CD4-positive, alpha-beta T cell (primary cell): Measurements from ENCODE around the gene MUC20. TPM values are rescaled to one million over a fixed set of nuclear protein-coding genes. Genes with fewer than 3 reads are reported as not detected.
"Not testable (repeated sequence)": the region's sequence is repeated elsewhere in the genome, so short reads cannot be mapped to it uniquely, and the experiment has no call there.

Experiments used
- ATAC-seq: fragments of 200-7000 bp; cut with Tn5 transposase; one replicate; pipeline ENCODE4 v1.10.0; 2022; ENCODE audit warnings: mild to moderate bottlenecking; ENCODE audit not compliant: poor library complexity
- CTCF ChIA-PET: fragments of 350-600 bp; sonication (Branson Sonifier 250); formaldehyde crosslinking; loops from one replicate; lab custom pipeline; 2021; ENCODE audit warnings: antibody characterized with exemption, inconsistent platforms; lab: Charles Lee
- POLR2A ChIA-PET: fragments of 350-600 bp; sonication (Branson Sonifier 250); formaldehyde crosslinking; loops from one replicate; lab custom pipeline; 2021; ENCODE audit warnings: antibody characterized with exemption, inconsistent platforms; lab: Charles Lee
- DNase-seq, 14 experiments: peaks; one replicate each; pipeline ENCODE4 v3.0.0-alpha.2; 2013 to 2020; ENCODE audit warnings: mixed read lengths in 2 of 14
- H3K27ac ChIP-seq, 2 donors: one replicate each; pipeline versions ENCODE4 v1.5.1 to v1.7.0; 2013; ENCODE audit warnings: low read length in 2 of 2, low read depth in 1 of 2, mild to moderate bottlenecking in 1 of 2
- H3K27me3 ChIP-seq, 2 experiments: 1 replicate in 1 of 2; 2 replicates in 1 of 2; pipeline versions ENCODE4 v1.6.1 to v1.7.0; 2013; ENCODE audit warnings: low read length in 2 of 2, control low read depth in 1 of 2, mild to moderate bottlenecking in 1 of 2, moderate library complexity in 1 of 2; ENCODE audit not compliant: insufficient read depth in 2 of 2, control insufficient read depth in 1 of 2
- H3K36me3 ChIP-seq: one replicate; pipeline ENCODE4 v1.6.1; 2013; ENCODE audit warnings: low read length, control low read depth; ENCODE audit not compliant: insufficient read depth
- H3K4me1 ChIP-seq: one replicate; pipeline ENCODE4 v1.6.1; 2013; ENCODE audit warnings: low read length, control low read depth; ENCODE audit not compliant: insufficient read depth
- H3K4me3 ChIP-seq: one replicate; pipeline ENCODE4 v1.5.1; 2013; ENCODE audit warnings: mild to moderate bottlenecking, low read length, moderate library complexity
- H3K9me3 ChIP-seq, 2 experiments: 1 replicate in 1 of 2; 2 replicates in 1 of 2; pipeline versions ENCODE4 v1.6.1 to v1.7.0; 2013; ENCODE audit warnings: low read length in 2 of 2, mild to moderate bottlenecking in 2 of 2, control low read depth in 1 of 2, moderate library complexity in 1 of 2; ENCODE audit not compliant: control insufficient read depth in 1 of 2, insufficient read depth in 1 of 2
- H3K27ac Mint-ChIP-seq: one replicate; pipeline ENCODE4 v1.8.0; 2020; ENCODE audit warnings: mixed read lengths
- H3K27me3 Mint-ChIP-seq: one replicate; pipeline ENCODE4 v1.8.0; 2021; ENCODE audit warnings: mixed read lengths
- H3K36me3 Mint-ChIP-seq: one replicate; pipeline ENCODE4 v1.8.0; 2021; ENCODE audit warnings: low read depth, mixed read lengths
- H3K4me1 Mint-ChIP-seq: one replicate; pipeline ENCODE4 v1.8.0; 2021; ENCODE audit warnings: low read depth, mixed read lengths
- H3K4me3 Mint-ChIP-seq: one replicate; pipeline ENCODE4 v1.8.0; 2020; ENCODE audit warnings: mild to moderate bottlenecking, mixed read lengths
- H3K9me3 Mint-ChIP-seq: one replicate; pipeline ENCODE4 v1.8.0; 2020; ENCODE audit warnings: mixed read lengths
- intact Hi-C, 2 experiments: fragments of 100-400 bp; cut with DNase I in 1 of 2; cut with micrococcal nuclease in 1 of 2; formaldehyde crosslinking; loops; one replicate each; pipeline versions ENCODE4 v1.15.1 to v1.9.0; 2023 to 2025; cut with DNase I, micrococcal nuclease
- total RNA-seq, 174 experiments: library from RNA in 2 of 174; stranded (reverse) in 2 of 174; gene quantifications; one replicate each; pipeline ENCODE4 v1.2.3 and lab custom pipeline; 2021 to 2026
- TF ChIP-seq, protein P1 (sequence below): fragments of 200-600 bp; IDR thresholded peaks from one replicate; pipeline ENCODE4 v1.8.0; 2022; ENCODE audit warnings: antibody characterized with exemption, mild to moderate bottlenecking

Gene MUC20
- total RNA-seq, 2 experiments from 2014 or later = 3.9 to 4.1 TPM

DNA sequence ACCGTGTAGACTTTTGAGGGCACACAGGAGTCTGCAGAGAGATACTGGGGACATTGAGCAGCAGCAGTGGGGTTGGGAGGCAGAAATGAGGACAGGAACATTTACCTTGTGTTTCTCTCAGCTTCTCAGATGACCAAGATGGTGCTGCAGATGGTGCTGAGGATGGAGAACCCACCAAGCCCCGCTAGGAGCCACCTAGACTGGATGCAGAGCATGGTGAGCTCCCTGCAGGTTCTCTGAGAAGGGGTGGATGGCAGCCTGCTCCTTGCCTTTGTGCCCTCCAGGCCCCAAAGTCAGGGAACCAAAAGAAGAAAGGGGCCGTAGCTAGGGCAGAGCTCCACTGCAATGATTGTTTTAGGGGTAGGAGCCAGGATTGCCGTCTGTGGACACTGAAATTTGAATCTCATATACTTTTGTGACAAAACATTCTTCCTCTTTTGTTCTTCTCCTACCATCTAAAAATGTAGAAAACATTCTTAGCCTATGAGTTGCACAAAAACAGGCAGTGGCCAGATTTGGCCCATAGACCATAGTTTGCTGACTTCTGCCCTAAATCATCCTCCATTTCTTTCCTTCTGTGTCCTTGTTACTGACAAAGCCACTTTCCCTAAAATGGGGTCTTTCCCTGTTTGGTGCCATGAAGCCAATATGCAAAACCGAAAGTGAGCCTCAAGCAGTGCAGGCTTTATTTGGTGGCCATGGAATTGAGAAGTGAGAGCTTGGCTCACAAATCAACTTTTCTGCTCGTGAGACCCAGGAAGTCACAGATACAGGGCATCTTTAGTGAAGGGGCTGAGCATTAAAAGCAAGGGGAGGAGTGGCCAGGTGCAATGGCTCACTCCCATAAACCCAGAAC is 11.9 kb upstream of the MUC20 start:
- Mint-ChIP-seq H3K27ac (no peak overlapping the region), H3K9me3 (no peaks in the 10 kb centered on the region), H3K4me1 (no peaks in the 10 kb centered on the region), H3K4me3 (no peak overlapping the region), H3K27me3 (no peaks in the 10 kb centered on the region), H3K36me3 (peaks cover 40% of the 10 kb centered on the region)
- POLR2A ChIA-PET = no interaction called here
- Histone ChIP-seq H3K9me3 (no peaks in the 10 kb centered on the region), H3K36me3 (peaks cover 19% of the 10 kb centered on the region), H3K27me3 (no peaks in the 10 kb centered on the region), H3K27ac (no peak overlapping the region), H3K4me1 (no peaks in the 10 kb centered on the region), H3K4me3 (no peak overlapping the region)
- intact Hi-C loops = no loop called here
- TF ChIP-seq, protein P1, sequence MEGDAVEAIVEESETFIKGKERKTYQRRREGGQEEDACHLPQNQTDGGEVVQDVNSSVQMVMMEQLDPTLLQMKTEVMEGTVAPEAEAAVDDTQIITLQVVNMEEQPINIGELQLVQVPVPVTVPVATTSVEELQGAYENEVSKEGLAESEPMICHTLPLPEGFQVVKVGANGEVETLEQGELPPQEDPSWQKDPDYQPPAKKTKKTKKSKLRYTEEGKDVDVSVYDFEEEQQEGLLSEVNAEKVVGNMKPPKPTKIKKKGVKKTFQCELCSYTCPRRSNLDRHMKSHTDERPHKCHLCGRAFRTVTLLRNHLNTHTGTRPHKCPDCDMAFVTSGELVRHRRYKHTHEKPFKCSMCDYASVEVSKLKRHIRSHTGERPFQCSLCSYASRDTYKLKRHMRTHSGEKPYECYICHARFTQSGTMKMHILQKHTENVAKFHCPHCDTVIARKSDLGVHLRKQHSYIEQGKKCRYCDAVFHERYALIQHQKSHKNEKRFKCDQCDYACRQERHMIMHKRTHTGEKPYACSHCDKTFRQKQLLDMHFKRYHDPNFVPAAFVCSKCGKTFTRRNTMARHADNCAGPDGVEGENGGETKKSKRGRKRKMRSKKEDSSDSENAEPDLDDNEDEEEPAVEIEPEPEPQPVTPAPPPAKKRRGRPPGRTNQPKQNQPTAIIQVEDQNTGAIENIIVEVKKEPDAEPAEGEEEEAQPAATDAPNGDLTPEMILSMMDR = no peak
- CTCF ChIA-PET = interaction anchor here (0.9 kb wide), 1 partner anchor 142 kb away, joined by 3 read pairs; no protein-coding TSS in a partner anchor
- ATAC-seq (no peak), DNase-seq (no peak)

DNA sequence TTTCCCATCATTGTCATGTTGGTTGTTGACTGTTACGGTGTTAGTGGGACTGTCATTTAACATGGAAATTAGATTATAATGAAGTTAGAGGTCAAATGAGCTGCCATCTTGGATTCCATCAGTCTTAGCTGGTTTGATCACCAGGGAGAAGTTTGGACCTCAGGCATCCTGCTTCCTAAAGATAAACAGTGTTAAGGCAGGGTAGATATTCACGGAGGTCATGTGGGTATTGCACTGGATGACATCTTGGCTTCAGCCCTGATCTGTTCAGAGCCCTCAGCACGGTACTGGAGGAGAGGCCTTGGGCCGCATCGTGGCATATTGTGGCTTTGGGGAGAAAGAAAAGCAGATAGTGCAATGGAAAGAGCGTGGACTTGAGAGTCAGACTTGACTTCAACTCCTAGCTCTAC is 11.1 kb upstream of the MUC20 start:
- intact Hi-C loops = no loop called here

DNA sequence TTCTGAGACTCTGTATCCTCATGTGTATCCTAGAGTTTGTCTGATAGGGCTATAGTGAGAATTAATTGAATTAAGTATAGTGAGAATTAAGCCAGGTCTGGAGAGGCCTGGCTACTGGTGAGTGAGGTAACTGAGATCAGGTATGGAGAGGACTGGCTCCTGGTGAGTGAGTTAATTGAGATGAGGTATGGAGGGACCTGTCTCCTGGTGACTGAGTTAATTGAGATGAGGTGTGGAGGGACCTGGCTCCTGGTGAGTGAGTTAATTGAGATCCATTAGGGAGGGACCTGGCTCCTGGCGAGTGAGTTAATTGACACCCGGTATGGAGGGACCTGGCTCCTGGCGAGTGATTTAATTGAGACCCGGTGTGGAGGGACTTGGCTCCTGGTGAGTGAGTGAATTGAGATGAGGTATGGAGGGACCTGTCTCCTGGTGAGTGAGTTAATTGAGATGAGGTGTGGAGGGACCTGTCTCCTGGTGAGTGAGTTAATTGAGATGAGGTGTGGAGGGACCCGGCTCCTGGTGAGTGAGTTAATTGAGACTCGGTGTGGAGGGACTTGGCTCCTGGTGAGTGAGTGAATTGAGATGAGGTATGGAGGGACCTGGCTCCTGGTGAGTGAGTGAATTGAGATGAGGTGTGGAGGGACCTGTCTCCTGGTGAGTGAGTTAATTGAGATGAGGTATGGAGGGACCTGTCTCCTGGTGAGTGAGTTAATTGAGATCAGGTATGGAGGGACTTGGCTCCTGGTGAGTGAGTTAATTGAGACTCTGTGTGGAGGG is 10.5 kb upstream of the MUC20 start:
- POLR2A ChIA-PET = not testable (repeated sequence)

More for the DNA sequence above, 11.1 kb upstream of the MUC20 start:
- Mint-ChIP-seq H3K4me1 (no peaks in the 10 kb centered on the region), H3K27ac (no peak overlapping the region), H3K9me3 (no peaks in the 10 kb centered on the region), H3K4me3 (no peak overlapping the region), H3K27me3 (no peaks in the 10 kb centered on the region), H3K36me3 (peaks cover 46% of the 10 kb centered on the region)
- Histone ChIP-seq H3K9me3 (no peaks in the 10 kb centered on the region), H3K4me1 (no peaks in the 10 kb centered on the region), H3K4me3 (no peak overlapping the region), H3K27ac (no peak overlapping the region), H3K36me3 (peaks cover 23% of the 10 kb centered on the region), H3K27me3 (no peaks in the 10 kb centered on the region)
- ChIA-PET POLR2A (no interaction called here), CTCF (no interaction called here)
- no peak for DNase-seq
- TF ChIP-seq, protein P1 = no peak
- no peak for ATAC-seq

DNA sequence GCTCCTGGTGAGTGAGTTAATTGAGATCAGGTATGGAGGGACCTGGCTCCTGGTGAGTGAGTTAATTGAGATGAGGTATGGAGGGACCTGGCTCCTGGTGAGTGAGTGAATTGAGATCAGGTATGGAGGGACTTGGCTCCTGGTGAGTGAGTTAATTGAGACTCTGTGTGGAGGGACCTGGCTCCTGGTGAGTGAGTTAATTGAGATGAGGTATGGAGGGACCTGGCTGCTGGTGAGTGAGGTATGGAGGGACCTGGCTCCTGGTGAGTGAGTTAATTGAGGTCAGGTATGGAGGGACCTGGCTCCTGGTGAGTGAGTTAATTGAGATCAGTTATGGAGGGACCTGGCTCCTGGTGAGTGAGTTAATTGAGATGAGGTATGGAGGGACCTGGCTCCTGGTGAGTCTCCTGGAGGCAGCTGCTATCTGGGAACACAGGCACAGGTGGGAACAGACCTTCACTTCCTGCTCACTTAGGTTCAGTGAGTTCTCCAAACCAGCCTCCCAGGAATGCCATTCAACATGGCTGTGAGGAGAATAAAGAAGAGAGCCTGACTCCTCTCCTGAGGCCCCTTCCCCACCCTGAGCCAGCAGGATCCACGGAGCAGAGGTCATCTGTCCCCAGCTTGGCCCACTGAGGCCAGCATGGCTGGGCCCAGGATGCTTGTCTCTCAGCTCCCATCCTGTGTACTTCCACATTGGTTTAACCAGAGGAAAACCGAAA is 9.5 kb upstream of the MUC20 start:
- H3K27ac ChIP-seq, H3K4me3 Mint-ChIP-seq, H3K9me3 Mint-ChIP-seq, H3K4me3 ChIP-seq, intact Hi-C loops, DNase-seq, H3K27ac Mint-ChIP-seq, H3K4me1 Mint-ChIP-seq, H3K27me3 ChIP-seq, ATAC-seq, POLR2A ChIA-PET, H3K4me1 ChIP-seq, CTCF ChIA-PET, H3K27me3 Mint-ChIP-seq, H3K9me3 ChIP-seq: not testable (repeated sequence)
- H3K36me3 ChIP-seq = peaks cover 28% of the 10 kb centered on the region
- peaks cover 62% of the 10 kb centered on the region for H3K36me3 Mint-ChIP-seq

More for the DNA sequence above, 10.5 kb upstream of the MUC20 start:
- H3K4me3 ChIP-seq, intact Hi-C loops, ATAC-seq, H3K4me1 ChIP-seq, H3K27me3 ChIP-seq, H3K27ac ChIP-seq, H3K4me3 Mint-ChIP-seq, CTCF ChIA-PET, DNase-seq, H3K4me1 Mint-ChIP-seq, H3K27me3 Mint-ChIP-seq, H3K9me3 Mint-ChIP-seq, H3K27ac Mint-ChIP-seq, H3K9me3 ChIP-seq: not testable (repeated sequence)
- H3K36me3 Mint-ChIP-seq = peaks cover 52% of the 10 kb centered on the region
- H3K36me3 ChIP-seq = peaks cover 28% of the 10 kb centered on the region
